ENCODE results near the gene MMP2. TPM values are rescaled to one million over a fixed set of nuclear protein-coding genes. Genes with fewer than 3 reads are reported as not detected.
A peak's percentile ranks its signal among the peaks of the same experiment; 100 is the strongest.

The MMP2 gene
- total and polyA plus RNA-seq, 2 of the 13 experiments (the other 11 are each of a cell fraction or from before 2014, with no cell fraction given), result 0.31 to 1.3 TPM

GRCh38 chr16:55506083-55506482, 27.1 kb downstream of the MMP2 start (continued):
- TF ChIP-seq REL (CRISPR knock-in tag; conservative IDR thresholded peaks at IDR 0.05), result no peak
- TF ChIP-seq NFIB (CRISPR knock-in tag; IDR thresholded peaks at IDR 0.05; ENCODE audit: borderline replicate concordance), result no peak
- TF ChIP-seq SALL1 (CRISPR knock-in tag; IDR thresholded peaks at IDR 0.05), result peak; percentile 45; the same call in 1 of the 2 replicates
- no peak for TF ChIP-seq ZBTB40 (IDR thresholded peaks at IDR 0.05)
- TF ChIP-seq ZBTB40 (CRISPR knock-in tag; IDR thresholded peaks at IDR 0.05), result 0 out of 2 replicates have a peak, but pooled peaks have one; percentile 28
- TF ChIP-seq NFATC3 (CRISPR knock-in tag; IDR thresholded peaks at IDR 0.05), result no peak
- TF ChIP-seq CREM (IDR thresholded peaks at IDR 0.05), result no peak
- TF ChIP-seq CREM (CRISPR knock-in tag; IDR thresholded peaks at IDR 0.05), result no peak
- TF ChIP-seq, protein P1, sequence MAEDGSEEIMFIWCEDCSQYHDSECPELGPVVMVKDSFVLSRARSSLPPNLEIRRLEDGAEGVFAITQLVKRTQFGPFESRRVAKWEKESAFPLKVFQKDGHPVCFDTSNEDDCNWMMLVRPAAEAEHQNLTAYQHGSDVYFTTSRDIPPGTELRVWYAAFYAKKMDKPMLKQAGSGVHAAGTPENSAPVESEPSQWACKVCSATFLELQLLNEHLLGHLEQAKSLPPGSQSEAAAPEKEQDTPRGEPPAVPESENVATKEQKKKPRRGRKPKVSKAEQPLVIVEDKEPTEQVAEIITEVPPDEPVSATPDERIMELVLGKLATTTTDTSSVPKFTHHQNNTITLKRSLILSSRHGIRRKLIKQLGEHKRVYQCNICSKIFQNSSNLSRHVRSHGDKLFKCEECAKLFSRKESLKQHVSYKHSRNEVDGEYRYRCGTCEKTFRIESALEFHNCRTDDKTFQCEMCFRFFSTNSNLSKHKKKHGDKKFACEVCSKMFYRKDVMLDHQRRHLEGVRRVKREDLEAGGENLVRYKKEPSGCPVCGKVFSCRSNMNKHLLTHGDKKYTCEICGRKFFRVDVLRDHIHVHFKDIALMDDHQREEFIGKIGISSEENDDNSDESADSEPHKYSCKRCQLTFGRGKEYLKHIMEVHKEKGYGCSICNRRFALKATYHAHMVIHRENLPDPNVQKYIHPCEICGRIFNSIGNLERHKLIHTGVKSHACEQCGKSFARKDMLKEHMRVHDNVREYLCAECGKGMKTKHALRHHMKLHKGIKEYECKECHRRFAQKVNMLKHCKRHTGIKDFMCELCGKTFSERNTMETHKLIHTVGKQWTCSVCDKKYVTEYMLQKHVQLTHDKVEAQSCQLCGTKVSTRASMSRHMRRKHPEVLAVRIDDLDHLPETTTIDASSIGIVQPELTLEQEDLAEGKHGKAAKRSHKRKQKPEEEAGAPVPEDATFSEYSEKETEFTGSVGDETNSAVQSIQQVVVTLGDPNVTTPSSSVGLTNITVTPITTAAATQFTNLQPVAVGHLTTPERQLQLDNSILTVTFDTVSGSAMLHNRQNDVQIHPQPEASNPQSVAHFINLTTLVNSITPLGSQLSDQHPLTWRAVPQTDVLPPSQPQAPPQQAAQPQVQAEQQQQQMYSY (CRISPR knock-in tag; IDR thresholded peaks at IDR 0.05), result no peak
- peak; percentile 27 for TF ChIP-seq XRCC5 (optimal IDR thresholded peaks at IDR 0.05; ENCODE audit: low read length)
- TF ChIP-seq RFXAP (CRISPR knock-in tag; IDR thresholded peaks at IDR 0.05; ENCODE audit: borderline replicate concordance), result no peak
- TF ChIP-seq TBX2 (CRISPR knock-in tag; IDR thresholded peaks at IDR 0.05; ENCODE audit: borderline replicate concordance), result no peak
- TF ChIP-seq ETV5 (CRISPR knock-in tag; IDR thresholded peaks at IDR 0.05; ENCODE audit: borderline replicate concordance), result peak; percentile 17; the same call in 1 of the 2 replicates
- peak; percentile 38; the same call in 1 of the 2 replicates for TF ChIP-seq KDM1A (CRISPR knock-in tag; IDR thresholded peaks at IDR 0.05)
- TF ChIP-seq, protein P2, sequence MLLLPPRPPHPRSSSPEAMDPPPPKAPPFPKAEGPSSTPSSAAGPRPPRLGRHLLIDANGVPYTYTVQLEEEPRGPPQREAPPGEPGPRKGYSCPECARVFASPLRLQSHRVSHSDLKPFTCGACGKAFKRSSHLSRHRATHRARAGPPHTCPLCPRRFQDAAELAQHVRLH (CRISPR knock-in tag; IDR thresholded peaks at IDR 0.05; ENCODE audit: borderline replicate concordance, low read depth), result peak; percentile 30; the same call in 1 of the 2 replicates
- TF ChIP-seq ZNF225 (CRISPR knock-in tag; IDR thresholded peaks at IDR 0.05), result no peak
- no peak for TF ChIP-seq NKX3-1 (CRISPR knock-in tag; IDR thresholded peaks at IDR 0.05)

Data from HepG2 (cell line).